GM04503 (cell line): ENCODE measurements around the gene GOLGA6L26.
"Not testable (repeated sequence)": the region's sequence is repeated elsewhere in the genome, so short reads cannot be mapped to it uniquely, and the experiment has no call there.

Source experiments
- DNase-seq: peaks from one replicate; pipeline ENCODE4 v3.0.0-alpha.2; 2012; ENCODE audit warnings: low read depth

Gene GOLGA6L26

GRCh38 chr15:23334096-23334495 is at the start of gene GOLGA6L26:
Gene GOLGA6L26 (minus strand): TSS chr15:23334196. CDS start chr15:23334135, 61 bp downstream.
- not testable (repeated sequence) for DNase-seq

GRCh38 chr15:23381192-23381591 is 47.2 kb upstream of the GOLGA6L26 start:
- not testable (repeated sequence) for DNase-seq

GRCh38 chr15:23380700-23381099 is 46.7 kb upstream of the GOLGA6L26 start:
- DNase-seq = not testable (repeated sequence)

GRCh38 chr15:23378946-23379345 is 45.0 kb upstream of the GOLGA6L26 start:
- not testable (repeated sequence) for DNase-seq

- DNase-seq = not testable (repeated sequence)
These were observed 40.2 kb upstream of the GOLGA6L26 start for GRCh38 chr15:23374226-23374625.

GRCh38 chr15:23372891-23373600 is 39.0 kb upstream of the GOLGA6L26 start:
- not testable (repeated sequence) for DNase-seq

GRCh38 chr15:23372284-23372683 is 38.3 kb upstream of the GOLGA6L26 start:
- no peak for DNase-seq

- not testable (repeated sequence) for DNase-seq
These were observed 37.9 kb upstream of the GOLGA6L26 start for GRCh38 chr15:23371868-23372267.

GRCh38 chr15:23371134-23371533 is 37.1 kb upstream of the GOLGA6L26 start:
- DNase-seq = not testable (repeated sequence)

GRCh38 chr15:23370578-23370977 is 36.6 kb upstream of the GOLGA6L26 start:
- no peak for DNase-seq

- DNase-seq = not testable (repeated sequence)
These were observed 30.3 kb upstream of the GOLGA6L26 start for GRCh38 chr15:23364261-23364660.

- DNase-seq = not testable (repeated sequence)
These were observed 28.6 kb upstream of the GOLGA6L26 start for GRCh38 chr15:23362622-23363021.

GRCh38 chr15:23354448-23354847 is 20.5 kb upstream of the GOLGA6L26 start, which contains the start of gene GOLGA8S:
Gene GOLGA8S (plus strand): TSS chr15:23354748. CDS start chr15:23354810, 62 bp downstream.
- DNase-seq = not testable (repeated sequence)

- DNase-seq = not testable (repeated sequence)
These were observed 22.8 kb downstream of the GOLGA6L26 start for GRCh38 chr15:23311233-23311632.

- DNase-seq = not testable (repeated sequence)
These were observed 28.1 kb downstream of the GOLGA6L26 start for GRCh38 chr15:23305921-23306320.

- DNase-seq = not testable (repeated sequence)
These were observed 29.2 kb downstream of the GOLGA6L26 start for GRCh38 chr15:23304805-23305204.

- DNase-seq = not testable (repeated sequence)
These were observed 29.7 kb downstream of the GOLGA6L26 start for GRCh38 chr15:23304267-23304666.

GRCh38 chr15:23303654-23304053 is 30.3 kb downstream of the GOLGA6L26 start:
- DNase-seq = not testable (repeated sequence)

- not testable (repeated sequence) for DNase-seq
These were observed 30.8 kb downstream of the GOLGA6L26 start for GRCh38 chr15:23303246-23303645.
